A549 (cell line): Measurements from ENCODE around the gene TCF12.

Experiments
- PHF8 ChIP-seq: fragments of 200-600 bp; sonication (generic); IDR thresholded peaks from 2 replicates; pipeline ENCODE4 v1.6.1; 2016; ENCODE audit warnings: low read depth, mild to moderate bottlenecking, antibody characterized with exemption, moderate library complexity, borderline replicate concordance
- POLR2AphosphoS2 ChIP-seq: conservative IDR thresholded peaks from 2 replicates; pipeline ENCODE4 v1.6.1; 2012; ENCODE audit warnings: low read length, improper control_type of control experiment, inconsistent platforms

DNA sequence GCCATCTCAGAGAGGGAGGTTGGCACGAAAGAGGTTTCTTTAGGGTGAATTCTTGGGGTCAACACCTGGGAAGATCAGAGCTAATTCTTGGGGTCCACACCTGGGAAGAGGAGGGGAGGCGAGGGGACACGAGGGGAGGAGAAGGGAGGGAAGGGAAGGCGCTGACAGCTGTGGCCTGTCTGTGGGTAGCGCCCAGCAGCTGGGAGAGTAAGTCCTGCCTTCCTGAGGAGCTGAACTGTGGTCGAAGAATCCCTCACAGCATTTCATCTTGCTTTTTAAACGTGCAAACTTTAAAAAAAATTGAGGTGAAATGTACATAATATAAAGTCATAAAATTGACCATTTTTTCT, 394.7 kb downstream of the TCF12 start:
- no peak for TF ChIP-seq PHF8
- no peak for TF ChIP-seq POLR2AphosphoS2
